ENCODE measurements around the gene PTTG2.

DNA sequence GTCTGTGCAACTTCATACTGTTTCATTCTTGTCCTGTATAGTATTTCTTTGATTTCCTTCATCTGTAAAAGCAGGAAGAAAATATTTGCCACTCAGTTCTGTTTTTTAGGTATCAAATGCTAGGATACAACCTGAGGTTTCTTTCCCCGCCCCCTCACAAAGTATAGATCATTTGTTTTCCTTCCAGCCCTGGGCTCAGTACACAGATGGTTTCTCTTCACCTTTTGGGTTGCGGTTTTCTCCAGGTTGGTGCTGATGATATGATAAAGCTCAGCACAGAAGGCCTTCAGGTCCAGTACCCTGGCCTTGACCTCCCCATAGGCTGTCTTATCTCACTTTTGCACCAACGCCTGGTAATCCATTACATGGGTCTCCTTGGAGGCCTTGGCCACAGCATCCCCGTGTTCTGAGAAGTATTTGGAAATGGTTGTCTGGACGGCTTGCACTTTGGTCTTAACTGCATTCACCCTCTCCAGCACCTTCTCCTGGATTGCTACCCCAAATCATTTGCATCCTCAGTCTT, 35.2 kb downstream of the PTTG2 start:
- TF ChIP-seq, protein P1, sequence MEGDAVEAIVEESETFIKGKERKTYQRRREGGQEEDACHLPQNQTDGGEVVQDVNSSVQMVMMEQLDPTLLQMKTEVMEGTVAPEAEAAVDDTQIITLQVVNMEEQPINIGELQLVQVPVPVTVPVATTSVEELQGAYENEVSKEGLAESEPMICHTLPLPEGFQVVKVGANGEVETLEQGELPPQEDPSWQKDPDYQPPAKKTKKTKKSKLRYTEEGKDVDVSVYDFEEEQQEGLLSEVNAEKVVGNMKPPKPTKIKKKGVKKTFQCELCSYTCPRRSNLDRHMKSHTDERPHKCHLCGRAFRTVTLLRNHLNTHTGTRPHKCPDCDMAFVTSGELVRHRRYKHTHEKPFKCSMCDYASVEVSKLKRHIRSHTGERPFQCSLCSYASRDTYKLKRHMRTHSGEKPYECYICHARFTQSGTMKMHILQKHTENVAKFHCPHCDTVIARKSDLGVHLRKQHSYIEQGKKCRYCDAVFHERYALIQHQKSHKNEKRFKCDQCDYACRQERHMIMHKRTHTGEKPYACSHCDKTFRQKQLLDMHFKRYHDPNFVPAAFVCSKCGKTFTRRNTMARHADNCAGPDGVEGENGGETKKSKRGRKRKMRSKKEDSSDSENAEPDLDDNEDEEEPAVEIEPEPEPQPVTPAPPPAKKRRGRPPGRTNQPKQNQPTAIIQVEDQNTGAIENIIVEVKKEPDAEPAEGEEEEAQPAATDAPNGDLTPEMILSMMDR (IDR thresholded peaks at IDR 0.05) = no peak
- TF ChIP-seq POLR2AphosphoS5 (IDR thresholded peaks at IDR 0.05) (no peak), EP300 (IDR thresholded peaks at IDR 0.05) (no peak), POLR2A (IDR thresholded peaks at IDR 0.05) (no peak)

Measured in upper lobe of left lung (tissue), 4 donors.